IMR-90 (cell line): ENCODE measurements around the gene HACE1. TPM values are rescaled to one million over a fixed set of nuclear protein-coding genes. Genes with fewer than 3 reads are reported as not detected.

Experiments
- ATAC-seq: fragments of 200-7000 bp; cut with Tn5 transposase; 2 replicates; pipeline ENCODE4 v1.9.1; 2020; ENCODE audit warnings: low read depth, mild to moderate bottlenecking, moderate library complexity
- BruUV-seq: library from RNA; stranded (reverse); fragments of 400-500 nt; replicated peaks from 2 replicates; lab custom pipeline; 2021; lab: Mats Ljungman, UMichigan
- CTCF ChIA-PET: fragments of 300-600 bp; formaldehyde crosslinking; extraction: SDS; loops from one replicate; lab custom pipeline; 2021; ENCODE audit warnings: antibody characterized with exemption; lab: Yijun Ruan, JAX
- POLR2A ChIA-PET: fragments of 300-600 bp; sonication (Branson Sonifier 250); formaldehyde crosslinking; loops from one replicate; lab custom pipeline; 2022; ENCODE audit warnings: antibody characterized with exemption; ENCODE audit not compliant: unreplicated experiment; lab: Charles Lee
- DNase-seq: peaks from one replicate; pipeline ENCODE4 v3.0.0; 2013
- H2AFZ ChIP-seq: replicated peaks from 2 replicates; pipeline ENCODE3; 2013; ENCODE audit warnings: low read length, mild to moderate bottlenecking; ENCODE audit not compliant: poor library complexity
- H2AK5ac ChIP-seq: 2 replicates; pipeline ENCODE4 v1.6.1; 2013; ENCODE audit warnings: low read depth, low read length, inconsistent platforms
- H2AK9ac ChIP-seq: replicated peaks from 2 replicates; pipeline ENCODE3; 2013; ENCODE audit warnings: mild to moderate bottlenecking, low read depth, low read length, moderate library complexity; ENCODE audit not compliant: poor library complexity
- H2BK120ac ChIP-seq: 2 replicates; pipeline ENCODE4 v1.6.1; 2013; ENCODE audit warnings: low read depth, low read length, inconsistent platforms
- H2BK15ac ChIP-seq: 3 replicates; pipeline ENCODE4 v1.6.1; 2013; ENCODE audit warnings: low read depth, low read length, inconsistent platforms
- H2BK20ac ChIP-seq: 2 replicates; pipeline ENCODE4 v1.6.1; 2013; ENCODE audit warnings: low read depth, mild to moderate bottlenecking, inconsistent platforms, low read length, moderate library complexity
- H2BK5ac ChIP-seq: 2 replicates; pipeline ENCODE4 v1.6.1; 2013; ENCODE audit warnings: mild to moderate bottlenecking, low read depth, low read length, inconsistent platforms; ENCODE audit not compliant: poor library complexity, severe bottlenecking
- H3K14ac ChIP-seq: replicated peaks from 2 replicates; pipeline ENCODE4 v1.6.1; 2013; ENCODE audit warnings: low read depth, low read length, inconsistent platforms
- H3K18ac ChIP-seq: 2 replicates; pipeline ENCODE4 v1.6.1; 2013; ENCODE audit warnings: low read depth, low read length, control low read depth
- H3K23ac ChIP-seq: 2 replicates; pipeline ENCODE4 v1.6.1; 2013; ENCODE audit warnings: low read depth, low read length, inconsistent platforms
- H3K27ac ChIP-seq: 2 replicates; pipeline ENCODE4 v1.5.1; 2013; ENCODE audit warnings: mild to moderate bottlenecking, control low read depth, low read length; ENCODE audit not compliant: insufficient read depth
- H3K27me3 ChIP-seq: 2 replicates; pipeline ENCODE4 v1.6.1; 2013; ENCODE audit warnings: low read length; ENCODE audit not compliant: control insufficient read depth, insufficient read depth
- H3K36me3 ChIP-seq: 2 replicates; pipeline ENCODE4 v1.6.1; 2013; ENCODE audit warnings: low read length, mixed read lengths; ENCODE audit not compliant: control insufficient read depth, insufficient read depth
- H3K4ac ChIP-seq: 2 replicates; pipeline ENCODE4 v1.6.1; 2013; ENCODE audit warnings: low read depth, low read length, inconsistent platforms
- H3K4me1 ChIP-seq: 2 replicates; pipeline ENCODE4 v1.6.1; 2013; ENCODE audit warnings: low read length, mixed read lengths; ENCODE audit not compliant: control insufficient read depth, insufficient read depth
- H3K4me2 ChIP-seq: 2 replicates; pipeline ENCODE4 v1.6.1; 2013; ENCODE audit warnings: low read depth, mild to moderate bottlenecking, control low read depth, low read length, moderate library complexity
- H3K4me3 ChIP-seq: 2 replicates; pipeline ENCODE4 v1.5.1; 2013; ENCODE audit warnings: low read depth, mild to moderate bottlenecking, control low read depth, low read length, moderate library complexity; ENCODE audit not compliant: insufficient read depth
- H3K56ac ChIP-seq: 2 replicates; pipeline ENCODE4 v1.6.1; 2013; ENCODE audit warnings: low read length, inconsistent platforms; ENCODE audit not compliant: insufficient read depth; ENCODE audit errors: extremely low read depth
- H3K79me1 ChIP-seq, 2 experiments: 2 replicates each; pipeline ENCODE4 v1.6.1; 2013; ENCODE audit warnings: low read length in 2 of 2, inconsistent platforms in 1 of 2, low read depth in 1 of 2
- H3K9ac ChIP-seq: 2 replicates; pipeline ENCODE4 v1.6.1; 2013; ENCODE audit warnings: low read depth, low read length, control low read depth
- H3K9me1 ChIP-seq: 2 replicates; pipeline ENCODE4 v1.6.1; 2013; ENCODE audit warnings: low read length, inconsistent platforms; ENCODE audit not compliant: insufficient read depth
- H3K9me3 ChIP-seq: 2 replicates; pipeline ENCODE4 v1.6.1; 2013; ENCODE audit warnings: low read length; ENCODE audit not compliant: control insufficient read depth, insufficient read depth
- H4K20me1 ChIP-seq: 2 replicates; pipeline ENCODE4 v1.6.1; 2013; ENCODE audit warnings: low read length, inconsistent platforms; ENCODE audit not compliant: insufficient read depth
- H4K5ac ChIP-seq: 2 replicates; pipeline ENCODE4 v1.6.1; 2013; ENCODE audit warnings: mild to moderate bottlenecking, low read depth, low read length, control low read depth
- H4K8ac ChIP-seq, 2 experiments: 2 replicates each; pipeline ENCODE4 v1.6.1; 2013; ENCODE audit warnings: low read depth in 2 of 2, low read length in 2 of 2, control low read depth in 1 of 2, inconsistent platforms in 1 of 2
- H4K91ac ChIP-seq: 2 replicates; pipeline ENCODE4 v1.6.1; 2013; ENCODE audit warnings: low read depth, low read length, inconsistent platforms; ENCODE audit not compliant: insufficient read depth
- BHLHE40 ChIP-seq: fragments of 150-350 bp; IDR thresholded peaks from 2 replicates; pipeline ENCODE4 v1.6.1; 2016; ENCODE audit warnings: mild to moderate bottlenecking, low read depth, low read length
- CEBPB ChIP-seq: IDR thresholded peaks from 2 replicates; pipeline ENCODE4 v1.6.1; 2012; ENCODE audit warnings: low read depth, low read length, improper control_type of control experiment
- CHD1 ChIP-seq: IDR thresholded peaks from 2 replicates; pipeline ENCODE4 v1.6.1; 2012; ENCODE audit warnings: low read depth, low read length, improper control_type of control experiment
- FOS ChIP-seq: fragments of 150-350 bp; IDR thresholded peaks from 2 replicates; pipeline ENCODE4 v1.6.1; 2016; ENCODE audit warnings: low read depth, low read length
- MAFK ChIP-seq: IDR thresholded peaks from 2 replicates; pipeline ENCODE4 v1.6.1; 2012; ENCODE audit warnings: low read depth, low read length, improper control_type of control experiment
- MAZ ChIP-seq: IDR thresholded peaks from 2 replicates; pipeline ENCODE4 v1.6.1; 2012; ENCODE audit warnings: low read depth, mild to moderate bottlenecking, low read length, improper control_type of control experiment, moderate library complexity, borderline replicate concordance
- MXI1 ChIP-seq: IDR thresholded peaks from 2 replicates; pipeline ENCODE4 v1.6.1; 2012; ENCODE audit warnings: low read depth, mild to moderate bottlenecking, low read length, moderate library complexity, borderline replicate concordance
- NFE2L2 ChIP-seq: fragments of 150-350 bp; IDR thresholded peaks from 2 replicates; pipeline ENCODE4 v1.6.1; 2016; ENCODE audit warnings: low read depth, mild to moderate bottlenecking, low read length
- POLR2A ChIP-seq: IDR thresholded peaks from 2 replicates; pipeline ENCODE4 v1.6.1; 2012; ENCODE audit warnings: mild to moderate bottlenecking, low read depth, low read length
- RAD21 ChIP-seq: IDR thresholded peaks from 2 replicates; pipeline ENCODE4 v1.6.1; 2012; ENCODE audit warnings: low read length, improper control_type of control experiment
- RCOR1 ChIP-seq: IDR thresholded peaks from 2 replicates; pipeline ENCODE4 v1.6.1; 2012; ENCODE audit warnings: mild to moderate bottlenecking, low read length, improper control_type of control experiment; ENCODE audit not compliant: insufficient replicate concordance
- RFX5 ChIP-seq: IDR thresholded peaks from 2 replicates; pipeline ENCODE4 v1.8.0; 2012; ENCODE audit warnings: low read depth, mild to moderate bottlenecking, low read length, moderate library complexity
- SMC3 ChIP-seq: fragments of 150-350 bp; IDR thresholded peaks from 2 replicates; pipeline ENCODE4 v1.6.1; 2016; ENCODE audit warnings: low read depth, mild to moderate bottlenecking, antibody characterized with exemption, low read length, moderate library complexity
- WGBS, 2 experiments: methylation state at CpG; one replicate each; pipeline versions ENCODE4 v1.1.5 to v1.1.7; 2013; ENCODE audit warnings: missing lambda C conversion rate in 2 of 2; ENCODE audit not compliant: insufficient read length in 1 of 2; ENCODE audit errors: extremely low coverage in 2 of 2; 5-methylcytosine and 5-hydroxymethylcytosine counted together
- dilution Hi-C: fragments of 300-500 bp; cut with HindIII; formaldehyde crosslinking; loops from one replicate; pipeline ENCODE4 v1.14.3; 2018; ENCODE audit warnings: low sequenced_read_pairs; ENCODE audit not compliant: unreplicated experiment
- in situ Hi-C: fragments of 300-500 bp; cut with MboI; formaldehyde crosslinking; loops from 3 replicates; pipeline ENCODE4 v1.14.3; 2019; ENCODE audit warnings: low sequenced_read_pairs, inconsistent platforms, mixed read lengths
- intact Hi-C: fragments of 100-400 bp; cut with micrococcal nuclease; formaldehyde crosslinking; loops from 2 replicates; pipeline ENCODE4 v1.10.0; 2022
- polyA plus RNA-seq, 3 experiments: library from polyadenylated mRNA; depleted of rRNA; stranded (reverse); fragments of >200 nt; gene quantifications; 2 replicates each; pipeline ENCODE4 v1.2.3, GENCODE V29; 2012; ENCODE audit warnings: low replicate concordance in 1 of 3
- total RNA-seq: library from RNA; depleted of rRNA; stranded (reverse); fragments of >200 nt; gene quantifications from 2 replicates; pipeline ENCODE4 v1.2.3, GENCODE V29; 2012
- TF ChIP-seq, protein P1 (sequence below): fragments of 150-350 bp; IDR thresholded peaks from 2 replicates; pipeline ENCODE4 v1.6.1; 2016; ENCODE audit warnings: low read depth, mild to moderate bottlenecking, low read length, moderate library complexity, borderline replicate concordance
- TF ChIP-seq, protein P2 (sequence below): conservative IDR thresholded peaks from 2 replicates; pipeline ENCODE4 v1.5.1; 2012; ENCODE audit warnings: mild to moderate bottlenecking, low read depth, low read length, improper control_type of control experiment
- TF ChIP-seq, protein P3 (sequence below): fragments of 150-350 bp; IDR thresholded peaks from 2 replicates; pipeline ENCODE4 v1.6.1; 2017; ENCODE audit warnings: mild to moderate bottlenecking, antibody characterized with exemption, low read length, low read depth

Gene HACE1
- total and polyA plus RNA-seq, 2 of the 4 experiments (the other 2 are of a cell fraction): 5.4 to 10.8 TPM

DNA sequence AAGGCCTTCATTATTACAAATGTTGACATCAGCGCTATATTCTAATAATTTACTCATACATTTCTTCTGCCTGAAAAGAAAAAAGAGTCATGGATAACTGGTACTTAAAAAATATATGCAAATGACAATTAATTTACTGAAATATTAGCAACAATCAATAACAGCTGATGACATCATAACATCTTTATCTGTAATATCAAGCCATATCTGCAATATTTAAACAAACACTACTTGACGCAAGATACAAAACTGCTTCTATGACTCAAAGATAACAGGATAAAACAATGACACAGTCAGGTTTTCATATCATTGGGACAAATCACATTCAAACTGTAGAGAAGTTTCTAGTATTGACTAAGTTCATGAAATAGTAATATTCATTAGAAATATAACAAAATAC, 16.5 kb downstream of the HACE1 start:
- Histone ChIP-seq H2BK20ac (no peak overlapping the region), H3K79me1 (no peaks in the 10 kb centered on the region), H4K20me1 (no peaks in the 10 kb centered on the region), H3K4me1 (no peaks in the 10 kb centered on the region), H3K9ac (no peak overlapping the region), H2BK15ac (no peak overlapping the region), H2BK120ac (no peak overlapping the region), H3K14ac (no peak overlapping the region), H3K18ac (no peak overlapping the region), H3K9me1 (no peaks in the 10 kb centered on the region), H3K56ac (no peak overlapping the region), H4K8ac (no peak overlapping the region), H4K91ac (no peak overlapping the region), H3K9me3 (no peaks in the 10 kb centered on the region), H2AK9ac (no peak overlapping the region), H2AFZ (no peak overlapping the region), H3K27me3 (no peaks in the 10 kb centered on the region), H3K4me2 (no peak overlapping the region), H3K4me3 (no peak overlapping the region), H3K36me3 (peaks cover 3% of the 10 kb centered on the region), H3K27ac (no peak overlapping the region), H3K4ac (no peak overlapping the region), H3K23ac (no peak overlapping the region), H4K5ac (no peak overlapping the region), H2AK5ac (no peak overlapping the region), H2BK5ac (no peak overlapping the region)
- ATAC-seq (no peak), DNase-seq (no peak)
- BruUV-seq: no TSS peak
- intact Hi-C loops: no loop called here
- TF ChIP-seq NFE2L2 (no peak), BHLHE40 (no peak), RFX5 (no peak), RCOR1 (no peak), MAFK (no peak), SMC3 (no peak), CHD1 (no peak), CEBPB (no peak), MAZ (no peak), RAD21 (no peak), POLR2A (no peak), MXI1 (no peak), FOS (no peak)
- TF ChIP-seq, protein P1, sequence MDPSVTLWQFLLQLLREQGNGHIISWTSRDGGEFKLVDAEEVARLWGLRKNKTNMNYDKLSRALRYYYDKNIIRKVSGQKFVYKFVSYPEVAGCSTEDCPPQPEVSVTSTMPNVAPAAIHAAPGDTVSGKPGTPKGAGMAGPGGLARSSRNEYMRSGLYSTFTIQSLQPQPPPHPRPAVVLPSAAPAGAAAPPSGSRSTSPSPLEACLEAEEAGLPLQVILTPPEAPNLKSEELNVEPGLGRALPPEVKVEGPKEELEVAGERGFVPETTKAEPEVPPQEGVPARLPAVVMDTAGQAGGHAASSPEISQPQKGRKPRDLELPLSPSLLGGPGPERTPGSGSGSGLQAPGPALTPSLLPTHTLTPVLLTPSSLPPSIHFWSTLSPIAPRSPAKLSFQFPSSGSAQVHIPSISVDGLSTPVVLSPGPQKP: no peak
- TF ChIP-seq, protein P2, sequence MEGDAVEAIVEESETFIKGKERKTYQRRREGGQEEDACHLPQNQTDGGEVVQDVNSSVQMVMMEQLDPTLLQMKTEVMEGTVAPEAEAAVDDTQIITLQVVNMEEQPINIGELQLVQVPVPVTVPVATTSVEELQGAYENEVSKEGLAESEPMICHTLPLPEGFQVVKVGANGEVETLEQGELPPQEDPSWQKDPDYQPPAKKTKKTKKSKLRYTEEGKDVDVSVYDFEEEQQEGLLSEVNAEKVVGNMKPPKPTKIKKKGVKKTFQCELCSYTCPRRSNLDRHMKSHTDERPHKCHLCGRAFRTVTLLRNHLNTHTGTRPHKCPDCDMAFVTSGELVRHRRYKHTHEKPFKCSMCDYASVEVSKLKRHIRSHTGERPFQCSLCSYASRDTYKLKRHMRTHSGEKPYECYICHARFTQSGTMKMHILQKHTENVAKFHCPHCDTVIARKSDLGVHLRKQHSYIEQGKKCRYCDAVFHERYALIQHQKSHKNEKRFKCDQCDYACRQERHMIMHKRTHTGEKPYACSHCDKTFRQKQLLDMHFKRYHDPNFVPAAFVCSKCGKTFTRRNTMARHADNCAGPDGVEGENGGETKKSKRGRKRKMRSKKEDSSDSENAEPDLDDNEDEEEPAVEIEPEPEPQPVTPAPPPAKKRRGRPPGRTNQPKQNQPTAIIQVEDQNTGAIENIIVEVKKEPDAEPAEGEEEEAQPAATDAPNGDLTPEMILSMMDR: no peak
- TF ChIP-seq, protein P3, sequence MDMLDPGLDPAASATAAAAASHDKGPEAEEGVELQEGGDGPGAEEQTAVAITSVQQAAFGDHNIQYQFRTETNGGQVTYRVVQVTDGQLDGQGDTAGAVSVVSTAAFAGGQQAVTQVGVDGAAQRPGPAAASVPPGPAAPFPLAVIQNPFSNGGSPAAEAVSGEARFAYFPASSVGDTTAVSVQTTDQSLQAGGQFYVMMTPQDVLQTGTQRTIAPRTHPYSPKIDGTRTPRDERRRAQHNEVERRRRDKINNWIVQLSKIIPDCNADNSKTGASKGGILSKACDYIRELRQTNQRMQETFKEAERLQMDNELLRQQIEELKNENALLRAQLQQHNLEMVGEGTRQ: no peak
- dilution Hi-C loops: no loop called here
- CTCF ChIA-PET: no interaction called here
- POLR2A ChIA-PET: no interaction called here
- in situ Hi-C loops: no loop called here
- no CpG with 5 or more reads among the region's 2 CpGs for WGBS, 2 experiments
